SU-DHL-6 (cell line): ENCODE results near the gene RAI2.
"Not testable (repeated sequence)": the region's sequence is repeated elsewhere in the genome, so short reads cannot be mapped to it uniquely, and the experiment has no call there.

Experiments used
- H2AFZ ChIP-seq: fragments of 200-600 bp; sonication (generic); 2 replicates; pipeline ENCODE4 v1.6.1; 2014; ENCODE audit warnings: low read depth, mild to moderate bottlenecking, moderate library complexity, mixed read lengths, antibody characterized with exemption, low read length; ENCODE audit not compliant: severe bottlenecking
- H3F3A ChIP-seq: fragments of 200-600 bp; shearing (Covaris generic); 2 replicates; pipeline ENCODE4 v1.6.0; 2016; ENCODE audit warnings: antibody characterized with exemption, mild to moderate bottlenecking; ENCODE audit not compliant: insufficient read depth
- H3K27ac ChIP-seq: fragments of 200-600 bp; sonication (generic); 2 replicates; pipeline ENCODE4 v1.5.1; 2016; ENCODE audit warnings: low read depth, mild to moderate bottlenecking, low read length, moderate library complexity, mixed read lengths
- H3K27me3 ChIP-seq: fragments of 200-600 bp; sonication (generic), shearing (Covaris generic); 2 replicates; pipeline ENCODE4 v1.6.0; 2014; ENCODE audit warnings: mild to moderate bottlenecking, low read length
- H3K36me3 ChIP-seq: fragments of 200-600 bp; sonication (generic); 2 replicates; pipeline ENCODE4 v1.6.1; 2014; ENCODE audit warnings: mild to moderate bottlenecking, low read length, mixed read lengths
- H3K4me2 ChIP-seq: fragments of 300-600, 200-600 bp; shearing (Covaris generic), sonication (generic); 2 replicates; pipeline ENCODE4 v1.6.0; 2014; ENCODE audit warnings: low read length, low read depth, mild to moderate bottlenecking; ENCODE audit not compliant: poor library complexity, severe bottlenecking
- H3K4me3 ChIP-seq: fragments of 200-600 bp; sonication (generic); 2 replicates; pipeline ENCODE4 v1.5.1; 2014; ENCODE audit warnings: antibody characterized with exemption, low read length, mild to moderate bottlenecking, mixed read lengths; ENCODE audit not compliant: insufficient read depth, poor library complexity, severe bottlenecking
- H3K79me2 ChIP-seq: fragments of 200-600 bp; sonication (generic); 2 replicates; pipeline ENCODE4 v1.6.1; 2014; ENCODE audit warnings: mild to moderate bottlenecking, low read length, moderate library complexity; ENCODE audit not compliant: insufficient read depth
- H3K9ac ChIP-seq: fragments of 200-600 bp; sonication (generic); 2 replicates; pipeline ENCODE4 v1.7.0; 2014; ENCODE audit warnings: mild to moderate bottlenecking, low read length
- H3K9me2 ChIP-seq: fragments of 200-600 bp; sonication (generic); replicated peaks from 2 replicates; pipeline ENCODE4 v1.6.1; 2014; ENCODE audit warnings: low read length; ENCODE audit not compliant: insufficient read depth
- H3K9me3 ChIP-seq: fragments of 200-600 bp; sonication (generic); 2 replicates; pipeline ENCODE4 v1.6.1; 2014; ENCODE audit warnings: low read length, mixed read lengths; ENCODE audit not compliant: insufficient read depth
- H4K20me1 ChIP-seq: fragments of 200-600 bp; sonication (generic); 2 replicates; pipeline ENCODE4 v1.6.1; 2014; ENCODE audit warnings: low read depth, mild to moderate bottlenecking, antibody characterized with exemption, low read length, moderate library complexity, mixed read lengths
- EZH2phosphoT487 ChIP-seq: fragments of 200-600 bp; sonication (generic), shearing (Covaris generic); conservative IDR thresholded peaks from 2 replicates; pipeline ENCODE4 v1.6.1; 2018; ENCODE audit warnings: mild to moderate bottlenecking, antibody characterized with exemption, low read length, moderate library complexity, mixed read lengths
- TF ChIP-seq, protein P1 (sequence below): fragments of 200-600 bp; sonication (generic); IDR thresholded peaks from one replicate; pipeline ENCODE4 v1.5.1; 2017; ENCODE audit warnings: antibody characterized with exemption, mild to moderate bottlenecking, low read length, moderate library complexity; ENCODE audit not compliant: insufficient read depth, poor library complexity, severe bottlenecking

Gene RAI2

DNA sequence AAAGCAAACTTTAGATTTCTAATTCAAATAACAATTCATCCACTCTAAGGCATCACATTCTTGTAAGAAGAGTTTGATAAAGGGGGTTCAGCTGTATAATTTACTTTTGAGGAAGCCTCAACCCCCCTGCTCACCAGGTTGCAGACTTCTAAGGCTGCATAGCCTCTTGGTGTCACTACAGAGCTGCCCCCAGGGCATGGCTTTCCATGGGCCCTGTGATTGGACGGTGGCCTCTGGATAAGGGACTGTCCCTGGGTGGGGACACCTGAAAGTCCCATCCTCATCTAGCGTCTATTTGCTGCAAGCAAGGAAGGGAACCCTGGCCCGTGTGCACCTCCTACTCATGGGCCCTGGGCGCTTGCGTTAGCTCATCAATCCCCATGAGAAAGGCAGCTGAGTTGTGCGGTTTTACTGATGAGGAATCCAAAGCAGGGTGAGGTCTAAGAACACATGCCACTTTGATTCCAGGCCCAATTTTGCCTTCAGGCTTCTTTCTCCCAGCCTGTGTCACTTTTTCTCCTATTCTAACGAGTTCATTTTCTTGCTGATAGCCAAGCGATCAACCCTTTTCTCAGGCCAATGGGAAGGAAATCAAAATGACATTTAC lies 72.0 kb downstream of the RAI2 start:
- Histone ChIP-seq H3K9ac (no peak overlapping the region), H3K27ac (no peak overlapping the region), H3K4me2 (no peak overlapping the region), H3F3A (no peaks in the 10 kb centered on the region), H4K20me1 (no peaks in the 10 kb centered on the region), H3K79me2 (no peaks in the 10 kb centered on the region), H3K4me3 (no peak overlapping the region), H3K9me3 (no peaks in the 10 kb centered on the region), H2AFZ (no peak overlapping the region), H3K9me2 (no peaks in the 10 kb centered on the region), H3K36me3 (no peaks in the 10 kb centered on the region), H3K27me3 (no peaks in the 10 kb centered on the region)
- no peak for TF ChIP-seq EZH2phosphoT487
- TF ChIP-seq, protein P1, sequence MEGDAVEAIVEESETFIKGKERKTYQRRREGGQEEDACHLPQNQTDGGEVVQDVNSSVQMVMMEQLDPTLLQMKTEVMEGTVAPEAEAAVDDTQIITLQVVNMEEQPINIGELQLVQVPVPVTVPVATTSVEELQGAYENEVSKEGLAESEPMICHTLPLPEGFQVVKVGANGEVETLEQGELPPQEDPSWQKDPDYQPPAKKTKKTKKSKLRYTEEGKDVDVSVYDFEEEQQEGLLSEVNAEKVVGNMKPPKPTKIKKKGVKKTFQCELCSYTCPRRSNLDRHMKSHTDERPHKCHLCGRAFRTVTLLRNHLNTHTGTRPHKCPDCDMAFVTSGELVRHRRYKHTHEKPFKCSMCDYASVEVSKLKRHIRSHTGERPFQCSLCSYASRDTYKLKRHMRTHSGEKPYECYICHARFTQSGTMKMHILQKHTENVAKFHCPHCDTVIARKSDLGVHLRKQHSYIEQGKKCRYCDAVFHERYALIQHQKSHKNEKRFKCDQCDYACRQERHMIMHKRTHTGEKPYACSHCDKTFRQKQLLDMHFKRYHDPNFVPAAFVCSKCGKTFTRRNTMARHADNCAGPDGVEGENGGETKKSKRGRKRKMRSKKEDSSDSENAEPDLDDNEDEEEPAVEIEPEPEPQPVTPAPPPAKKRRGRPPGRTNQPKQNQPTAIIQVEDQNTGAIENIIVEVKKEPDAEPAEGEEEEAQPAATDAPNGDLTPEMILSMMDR, result no peak

DNA sequence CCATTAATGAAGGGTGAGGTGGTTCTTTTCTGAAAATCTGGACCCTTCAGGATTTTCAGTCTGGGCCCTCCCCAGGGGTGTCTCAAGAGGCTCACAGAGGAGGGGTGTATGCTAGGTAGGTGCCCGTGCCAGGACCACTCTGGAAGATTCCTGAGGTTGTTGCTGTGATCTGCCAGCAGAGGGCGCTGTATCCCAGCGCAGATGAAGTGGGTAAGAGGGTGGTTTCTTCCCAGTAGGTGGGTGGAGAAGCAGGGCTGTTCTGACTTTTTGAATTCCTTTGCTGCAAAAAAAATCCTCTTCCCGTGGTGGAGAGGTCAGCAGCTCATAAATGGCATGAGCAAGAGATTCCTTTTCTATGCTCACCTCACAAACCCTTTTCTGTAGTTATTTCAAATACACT lies 72.7 kb downstream of the RAI2 start:
- H3K9me2 ChIP-seq, result no peaks in the 10 kb centered on the region
- no peaks in the 10 kb centered on the region for H4K20me1 ChIP-seq
- H3K4me3 ChIP-seq, result no peak overlapping the region
- no peaks in the 10 kb centered on the region for H3K36me3 ChIP-seq
- no peaks in the 10 kb centered on the region for H3K27me3 ChIP-seq
- H3K9ac ChIP-seq, result no peak overlapping the region
- H3K27ac ChIP-seq, result no peak overlapping the region
- TF ChIP-seq, protein P1, result peak; percentile 13
- no peak for TF ChIP-seq EZH2phosphoT487
- H3F3A ChIP-seq, result no peaks in the 10 kb centered on the region
- H2AFZ ChIP-seq, result no peak overlapping the region
- no peak overlapping the region for H3K4me2 ChIP-seq
- no peaks in the 10 kb centered on the region for H3K9me3 ChIP-seq
- H3K79me2 ChIP-seq, result no peaks in the 10 kb centered on the region

DNA sequence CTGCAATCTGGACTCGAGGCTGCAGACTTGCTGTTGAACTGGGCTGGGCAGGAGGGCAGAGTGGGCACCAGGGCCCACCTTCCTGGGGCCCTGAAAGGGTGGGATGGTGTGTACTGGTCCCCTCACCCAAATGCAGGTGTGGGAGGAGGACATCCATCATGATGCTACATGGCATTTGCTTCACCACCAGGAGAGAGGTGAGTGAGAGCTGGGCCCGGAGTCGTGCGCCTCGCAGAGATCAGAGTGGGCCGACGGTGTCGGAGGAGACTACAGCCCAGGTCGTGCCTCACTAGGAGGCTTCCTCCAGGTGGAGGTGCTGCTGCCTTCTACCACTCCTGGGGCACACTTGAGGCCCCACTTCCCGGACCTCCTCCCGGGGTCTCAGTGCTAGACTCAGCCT lies 73.5 kb downstream of the RAI2 start:
- Histone ChIP-seq H3K9ac (no peak overlapping the region), H3K79me2 (no peaks in the 10 kb centered on the region), H3K9me2 (no peaks in the 10 kb centered on the region), H3K9me3 (no peaks in the 10 kb centered on the region), H3K27me3 (no peaks in the 10 kb centered on the region), H2AFZ (no peak overlapping the region), H4K20me1 (no peaks in the 10 kb centered on the region), H3K4me2 (no peak overlapping the region), H3K27ac (no peak overlapping the region), H3K36me3 (no peaks in the 10 kb centered on the region), H3F3A (no peaks in the 10 kb centered on the region), H3K4me3 (no peak overlapping the region)
- TF ChIP-seq, protein P1, result no peak
- TF ChIP-seq EZH2phosphoT487, result no peak

DNA sequence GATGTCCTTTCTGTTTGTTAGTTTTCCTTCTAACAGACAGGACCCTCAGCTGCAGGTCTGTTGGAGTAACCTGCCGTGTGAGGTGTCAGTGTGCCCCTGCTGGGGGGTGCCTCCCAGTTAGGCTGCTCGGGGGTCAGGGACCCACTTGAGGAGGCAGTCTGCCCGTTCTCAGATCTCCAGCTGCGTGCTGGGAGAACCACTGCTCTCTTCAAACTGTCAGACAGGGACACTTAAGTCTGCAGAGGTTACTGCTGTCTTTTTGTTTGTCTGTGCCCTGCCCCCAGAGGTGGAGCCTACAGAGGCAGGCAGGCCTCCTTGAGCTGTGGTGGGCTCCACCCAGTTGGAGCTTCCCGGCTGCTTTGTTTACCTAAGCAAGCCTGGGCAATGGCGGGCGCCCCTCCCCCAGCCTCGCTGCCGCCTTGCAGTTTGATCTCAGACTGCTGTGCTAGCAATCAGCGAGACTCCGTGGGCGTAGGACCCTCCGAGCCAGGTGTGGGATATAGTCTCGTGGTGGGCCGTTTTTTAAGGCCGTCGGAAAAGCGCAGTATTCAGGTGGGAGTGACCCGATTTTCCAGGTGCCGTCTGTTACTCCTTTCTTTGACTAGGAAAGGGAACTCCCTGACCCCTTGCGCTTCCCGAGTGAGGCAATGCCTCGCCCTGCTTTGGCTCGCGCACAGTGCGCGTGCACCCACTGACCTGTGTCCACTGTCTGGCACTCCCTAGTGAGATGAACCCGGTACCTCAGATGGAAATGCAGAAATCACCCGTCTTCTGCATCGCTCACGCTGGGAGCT lies 74.3 kb downstream of the RAI2 start:
- not testable (repeated sequence) for H3F3A ChIP-seq, H3K4me2 ChIP-seq, H3K4me3 ChIP-seq, H3K27ac ChIP-seq, H3K36me3 ChIP-seq, H3K9me2 ChIP-seq, H2AFZ ChIP-seq, H3K9me3 ChIP-seq, H3K9ac ChIP-seq, H3K27me3 ChIP-seq, H4K20me1 ChIP-seq, H3K79me2 ChIP-seq
